Hepatocyte (in vitro differentiated cells): Measurements from ENCODE around the gene PCP4.

Experiments used
- EZH2 ChIP-seq: fragments of 200-600 bp; sonication (generic); IDR thresholded peaks from 2 replicates; pipeline ENCODE4 v1.6.1; 2016; ENCODE audit warnings: antibody characterized with exemption, mild to moderate bottlenecking, borderline replicate concordance
- EZH2phosphoT487 ChIP-seq: fragments of 200-600 bp; sonication (generic); IDR thresholded peaks from one replicate; pipeline ENCODE4 v1.6.1; 2018; ENCODE audit warnings: antibody characterized with exemption, mild to moderate bottlenecking, low read depth, moderate library complexity; ENCODE audit not compliant: unreplicated experiment, severe bottlenecking
- TF ChIP-seq, protein P1 (sequence below): fragments of 200-600 bp; sonication (generic); IDR thresholded peaks from 2 replicates; pipeline ENCODE4 v1.5.1; 2016; ENCODE audit warnings: antibody characterized with exemption, mild to moderate bottlenecking; ENCODE audit not compliant: poor library complexity

DNA sequence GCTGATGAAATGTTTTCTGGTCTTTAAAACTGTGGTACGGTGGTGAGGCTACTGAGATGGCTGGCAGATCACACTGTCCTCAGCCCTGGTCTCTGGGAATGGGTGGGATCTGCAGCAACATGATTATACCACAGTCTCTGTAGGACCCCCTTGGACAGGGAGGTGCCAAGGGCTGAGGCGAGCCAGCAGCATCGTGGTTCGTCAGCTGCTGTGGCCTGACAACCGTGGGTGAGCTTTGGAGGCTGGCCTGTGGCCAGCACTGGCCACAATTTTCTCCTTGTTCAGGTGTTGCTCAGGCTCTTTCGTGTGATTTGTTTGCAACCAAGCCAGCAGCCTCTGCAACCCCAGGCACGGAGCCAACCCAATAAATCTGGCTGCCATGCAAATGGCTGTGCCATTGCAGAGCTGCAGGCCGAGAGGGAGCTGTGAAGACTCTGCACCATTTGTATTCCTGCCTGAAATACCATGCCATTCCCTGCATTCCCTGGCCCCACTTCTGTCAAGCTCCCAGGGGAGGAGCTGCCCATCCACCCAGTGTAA lies 70.9 kb downstream of the PCP4 start:
- TF ChIP-seq EZH2: no peak
- TF ChIP-seq, protein P1, sequence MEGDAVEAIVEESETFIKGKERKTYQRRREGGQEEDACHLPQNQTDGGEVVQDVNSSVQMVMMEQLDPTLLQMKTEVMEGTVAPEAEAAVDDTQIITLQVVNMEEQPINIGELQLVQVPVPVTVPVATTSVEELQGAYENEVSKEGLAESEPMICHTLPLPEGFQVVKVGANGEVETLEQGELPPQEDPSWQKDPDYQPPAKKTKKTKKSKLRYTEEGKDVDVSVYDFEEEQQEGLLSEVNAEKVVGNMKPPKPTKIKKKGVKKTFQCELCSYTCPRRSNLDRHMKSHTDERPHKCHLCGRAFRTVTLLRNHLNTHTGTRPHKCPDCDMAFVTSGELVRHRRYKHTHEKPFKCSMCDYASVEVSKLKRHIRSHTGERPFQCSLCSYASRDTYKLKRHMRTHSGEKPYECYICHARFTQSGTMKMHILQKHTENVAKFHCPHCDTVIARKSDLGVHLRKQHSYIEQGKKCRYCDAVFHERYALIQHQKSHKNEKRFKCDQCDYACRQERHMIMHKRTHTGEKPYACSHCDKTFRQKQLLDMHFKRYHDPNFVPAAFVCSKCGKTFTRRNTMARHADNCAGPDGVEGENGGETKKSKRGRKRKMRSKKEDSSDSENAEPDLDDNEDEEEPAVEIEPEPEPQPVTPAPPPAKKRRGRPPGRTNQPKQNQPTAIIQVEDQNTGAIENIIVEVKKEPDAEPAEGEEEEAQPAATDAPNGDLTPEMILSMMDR: no peak
- TF ChIP-seq EZH2phosphoT487: no peak
